K562 (cell line): ENCODE measurements around the gene SERGEF.

Experiments used
- ARNT ChIP-seq, 2 experiments: fragments of 450-650 bp; IDR thresholded peaks; 2 replicates each; pipeline ENCODE4 v1.6.1; 2016; ENCODE audit warnings: mild to moderate bottlenecking in 1 of 2
- GABPB2 ChIP-seq: fragments of 250-450 bp; sonication (Bioruptor Pico); conservative IDR thresholded peaks from 2 replicates; pipeline ENCODE4 v1.5.1; 2021; ENCODE audit warnings: mild to moderate bottlenecking
- MCM5 ChIP-seq: fragments of 450-650 bp; IDR thresholded peaks from 2 replicates; pipeline ENCODE4 v1.6.1; 2016; ENCODE audit warnings: low read depth
- SUPT5H ChIP-seq: fragments of 450-650 bp; IDR thresholded peaks from 2 replicates; pipeline ENCODE4 v1.6.1; 2016
- TBP ChIP-seq: optimal IDR thresholded peaks from 2 replicates; pipeline ENCODE3; 2011; ENCODE audit warnings: low read depth, low read length, improper control_type of control experiment
- ZNF436 ChIP-seq: fragments of 250-450, 450-650 bp; sonication (Bioruptor Pico); formaldehyde crosslinking; IDR thresholded peaks from 2 replicates; pipeline ENCODE4 v1.7.0; 2020; ENCODE audit warnings: mild to moderate bottlenecking
- TF ChIP-seq, protein P1 (sequence below): sonication (generic); formaldehyde crosslinking; IDR thresholded peaks from 2 replicates; pipeline ENCODE4 v1.8.1; 2022; ENCODE audit warnings: missing genetic modification reagents

DNA sequence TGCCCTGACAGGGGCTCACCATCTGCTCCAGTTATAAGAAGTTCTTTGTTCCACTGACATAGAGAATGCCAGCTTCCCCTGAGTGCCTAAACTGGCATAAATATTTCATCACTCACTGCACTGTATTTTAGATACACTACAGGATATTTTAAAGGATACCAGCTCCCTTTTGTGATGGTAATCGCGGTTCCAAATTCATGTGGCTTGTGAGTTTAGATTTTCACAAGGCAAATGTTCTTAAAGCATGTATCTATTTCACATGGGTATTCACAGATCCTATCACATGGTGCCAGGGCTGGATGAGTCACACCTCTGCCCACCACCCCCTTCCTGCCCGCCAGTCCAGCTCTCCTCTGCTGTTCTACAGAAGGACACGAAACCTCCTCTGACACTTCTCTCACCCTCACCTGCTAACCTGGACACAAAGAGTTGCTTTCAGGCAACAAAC lies 172.7 kb downstream of the SERGEF start:
- TF ChIP-seq SUPT5H: no peak
- TF ChIP-seq TBP: no peak
- no peak for TF ChIP-seq MCM5
- no peak for TF ChIP-seq ZNF436 (CRISPR knock-in tag)
- no peak for TF ChIP-seq GABPB2 (CRISPR knock-in tag)
- TF ChIP-seq, protein P1, sequence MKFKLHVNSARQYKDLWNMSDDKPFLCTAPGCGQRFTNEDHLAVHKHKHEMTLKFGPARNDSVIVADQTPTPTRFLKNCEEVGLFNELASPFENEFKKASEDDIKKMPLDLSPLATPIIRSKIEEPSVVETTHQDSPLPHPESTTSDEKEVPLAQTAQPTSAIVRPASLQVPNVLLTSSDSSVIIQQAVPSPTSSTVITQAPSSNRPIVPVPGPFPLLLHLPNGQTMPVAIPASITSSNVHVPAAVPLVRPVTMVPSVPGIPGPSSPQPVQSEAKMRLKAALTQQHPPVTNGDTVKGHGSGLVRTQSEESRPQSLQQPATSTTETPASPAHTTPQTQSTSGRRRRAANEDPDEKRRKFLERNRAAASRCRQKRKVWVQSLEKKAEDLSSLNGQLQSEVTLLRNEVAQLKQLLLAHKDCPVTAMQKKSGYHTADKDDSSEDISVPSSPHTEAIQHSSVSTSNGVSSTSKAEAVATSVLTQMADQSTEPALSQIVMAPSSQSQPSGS (CRISPR knock-in tag): no peak
- TF ChIP-seq ARNT (IDR thresholded peaks at IDR 0.05): no peak
